ENCODE results near the gene LRFN5. TPM values are rescaled to one million over a fixed set of nuclear protein-coding genes. Genes with fewer than 3 reads are reported as not detected.

The LRFN5 gene
- total and polyA plus RNA-seq, 9 of the 15 experiments (the other 6 are each of a cell fraction or from before 2014, with no cell fraction given), result 0.01 to 0.27 (median 0.09) TPM; not detected in 1

DNA sequence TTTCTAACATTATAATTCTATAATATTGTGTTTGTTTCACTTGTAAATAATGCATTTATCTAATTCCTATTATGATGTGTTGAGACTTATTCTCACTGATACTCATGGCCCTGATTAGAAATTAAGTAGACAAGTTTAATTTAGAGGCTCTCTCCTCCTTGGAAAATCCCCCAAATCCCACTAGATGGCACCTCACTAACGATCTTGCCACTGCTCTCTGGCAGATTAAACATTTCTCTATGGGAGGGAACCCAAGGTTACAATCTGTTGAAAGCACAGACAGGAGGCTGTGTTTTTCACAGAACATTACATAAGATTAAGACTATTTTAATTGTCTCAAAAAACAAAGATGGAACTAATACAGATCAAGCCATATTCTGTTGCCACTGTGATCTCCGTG, 318.7 kb downstream of the LRFN5 start:
- no TSS peak for BruUV-seq (replicated peaks)
- Histone ChIP-seq H3K9ac (ENCODE audit: insufficient read depth in 1 of 2, low read depth in 2 of 2, low read length in 2 of 2) (no peak overlapping the region), H3K79me2 (ENCODE audit: control insufficient read depth, insufficient read depth, low read length) (no peaks in the 10 kb centered on the region), H3K27me3 (ENCODE audit: control insufficient read depth in 2 of 2, insufficient read depth in 2 of 2, low read length in 2 of 2) (no peaks in the 10 kb centered on the region), H2AFZ (ENCODE audit: low read depth, low read length) (no peak overlapping the region), H3K9me3 (replicated peaks; ENCODE audit: control insufficient read depth, insufficient read depth, low read depth, low read length) (no peaks in the 10 kb centered on the region), H3K4me1 (replicated peaks in 1 of 2; ENCODE audit: control insufficient read depth in 2 of 2, insufficient read depth in 2 of 2, low read length in 2 of 2) (no peaks in the 10 kb centered on the region), H4K20me1 (replicated peaks; ENCODE audit: control insufficient read depth, insufficient read depth, low read length) (no peaks in the 10 kb centered on the region), H3K4me2 (ENCODE audit: insufficient read depth, low read length) (no peak overlapping the region), H3K27ac (ENCODE audit: extremely low read depth, low read depth, low read length) (no peak overlapping the region), H3K4me3 (no peak overlapping the region), H3K36me3 (ENCODE audit: control insufficient read depth, insufficient read depth, low read length) (no peaks in the 10 kb centered on the region), H3K9me1 (ENCODE audit: control insufficient read depth, insufficient read depth, low read length) (no peaks in the 10 kb centered on the region)
- 0% methylated on average over 2 of the region's 2 CpGs for WGBS (ENCODE audit: insufficient coverage, low coverage, missing lambda C conversion rate)
- no peak for ATAC-seq
- DNase-seq (ENCODE audit: extremely low read depth in 1 of 4, low spot score in 3 of 4), result no peak
- intact Hi-C loops (cut with micrococcal nuclease) (no loop called here), in situ Hi-C loops (cut with MboI) (no loop called here)
- ChIA-PET CTCF (ENCODE audit: low intra/inter-chr PET ratio) (no interaction called here), POLR2A (no interaction called here)
- FAIRE-seq, result no peak
- TF ChIP-seq ZNF586 (CRISPR knock-in tag; conservative IDR thresholded peaks at IDR 0.05), result no peak
- TF ChIP-seq GTF2F1 (IDR thresholded peaks at IDR 0.05; ENCODE audit: low read depth, low read length), result no peak
- no peak for TF ChIP-seq PML (IDR thresholded peaks at IDR 0.05; ENCODE audit: low read length)
- no peak for TF ChIP-seq CCAR2 (IDR thresholded peaks at IDR 0.05; ENCODE audit: low read depth, low read length)
- no peak for TF ChIP-seq ETV1 (tag; conservative IDR thresholded peaks at IDR 0.05; ENCODE audit: low read depth)
- TF ChIP-seq, protein P1, sequence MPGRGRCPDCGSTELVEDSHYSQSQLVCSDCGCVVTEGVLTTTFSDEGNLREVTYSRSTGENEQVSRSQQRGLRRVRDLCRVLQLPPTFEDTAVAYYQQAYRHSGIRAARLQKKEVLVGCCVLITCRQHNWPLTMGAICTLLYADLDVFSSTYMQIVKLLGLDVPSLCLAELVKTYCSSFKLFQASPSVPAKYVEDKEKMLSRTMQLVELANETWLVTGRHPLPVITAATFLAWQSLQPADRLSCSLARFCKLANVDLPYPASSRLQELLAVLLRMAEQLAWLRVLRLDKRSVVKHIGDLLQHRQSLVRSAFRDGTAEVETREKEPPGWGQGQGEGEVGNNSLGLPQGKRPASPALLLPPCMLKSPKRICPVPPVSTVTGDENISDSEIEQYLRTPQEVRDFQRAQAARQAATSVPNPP (IDR thresholded peaks at IDR 0.05; ENCODE audit: borderline replicate concordance, insufficient read depth, insufficient read length), result no peak
- TF ChIP-seq RBBP5 (IDR thresholded peaks at IDR 0.05; ENCODE audit: borderline replicate concordance, insufficient read depth, low read length, poor library complexity, severe bottlenecking), result no peak
- no peak for TF ChIP-seq ZNF436 (CRISPR knock-in tag; IDR thresholded peaks at IDR 0.05)
- TF ChIP-seq GTF2A2 (tag; IDR thresholded peaks at IDR 0.05), result no peak
- TF ChIP-seq ZSCAN29 (IDR thresholded peaks at IDR 0.05), result no peak
- TF ChIP-seq ZNF77 (CRISPR knock-in tag; IDR thresholded peaks at IDR 0.05), result no peak
- TF ChIP-seq ZNF282 (CRISPR knock-in tag; IDR thresholded peaks at IDR 0.05), result no peak
- no peak for TF ChIP-seq RBM25 (IDR thresholded peaks at IDR 0.05; ENCODE audit: low read depth, low read length, severe bottlenecking)
- no peak for TF ChIP-seq KLF6 (CRISPR knock-in tag; IDR thresholded peaks at IDR 0.05; ENCODE audit: borderline replicate concordance)
- TF ChIP-seq, protein P2, sequence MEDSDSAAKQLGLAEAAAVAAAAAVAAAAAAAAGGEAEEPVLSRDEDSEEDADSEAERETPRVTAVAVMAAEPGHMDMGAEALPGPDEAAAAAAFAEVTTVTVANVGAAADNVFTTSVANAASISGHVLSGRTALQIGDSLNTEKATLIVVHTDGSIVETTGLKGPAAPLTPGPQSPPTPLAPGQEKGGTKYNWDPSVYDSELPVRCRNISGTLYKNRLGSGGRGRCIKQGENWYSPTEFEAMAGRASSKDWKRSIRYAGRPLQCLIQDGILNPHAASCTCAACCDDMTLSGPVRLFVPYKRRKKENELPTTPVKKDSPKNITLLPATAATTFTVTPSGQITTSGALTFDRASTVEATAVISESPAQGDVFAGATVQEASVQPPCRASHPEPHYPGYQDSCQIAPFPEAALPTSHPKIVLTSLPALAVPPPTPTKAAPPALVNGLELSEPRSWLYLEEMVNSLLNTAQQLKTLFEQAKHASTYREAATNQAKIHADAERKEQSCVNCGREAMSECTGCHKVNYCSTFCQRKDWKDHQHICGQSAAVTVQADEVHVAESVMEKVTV (CRISPR knock-in tag; IDR thresholded peaks at IDR 0.05), result no peak
- no peak for TF ChIP-seq ZNF384 (IDR thresholded peaks at IDR 0.05; ENCODE audit: low read depth, low read length)
- no peak for TF ChIP-seq ELF2 (CRISPR knock-in tag; IDR thresholded peaks at IDR 0.05)

Measured in K562 (cell line).